COLO668 (cell line): ENCODE measurements around the gene EML2.
A peak's percentile ranks its signal among the peaks of the same experiment; 100 is the strongest.
"Not testable (repeated sequence)": the region's sequence is repeated elsewhere in the genome, so short reads cannot be mapped to it uniquely, and the experiment has no call there.

ENCODE experiments used
- DNase-seq: peaks from one replicate; lab custom pipeline; 2025; ENCODE audit not compliant: unreplicated experiment; lab: John Stamatoyannopoulos, UW

Gene EML2

DNA sequence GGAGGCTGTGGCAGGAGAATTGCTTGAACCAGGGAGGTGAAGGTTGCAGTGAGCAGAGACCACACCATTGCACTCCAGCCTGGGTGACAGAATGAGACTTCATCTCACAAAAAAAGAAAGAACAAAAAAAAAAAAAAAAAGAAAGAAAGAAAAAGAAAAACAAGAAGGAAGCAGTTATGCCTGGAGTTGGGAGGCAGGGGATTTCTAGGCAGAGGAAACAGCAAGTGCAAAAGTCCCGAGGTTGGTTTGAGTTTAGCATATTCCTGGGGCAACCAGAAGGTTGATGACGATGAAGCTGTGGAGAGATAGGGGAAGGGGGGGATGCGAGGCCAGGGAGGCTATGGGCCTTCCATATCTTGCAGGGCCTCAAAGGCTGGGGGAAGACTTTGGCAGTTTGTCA lies 11.5 kb upstream of the EML2 start:
- no peak for DNase-seq

DNA sequence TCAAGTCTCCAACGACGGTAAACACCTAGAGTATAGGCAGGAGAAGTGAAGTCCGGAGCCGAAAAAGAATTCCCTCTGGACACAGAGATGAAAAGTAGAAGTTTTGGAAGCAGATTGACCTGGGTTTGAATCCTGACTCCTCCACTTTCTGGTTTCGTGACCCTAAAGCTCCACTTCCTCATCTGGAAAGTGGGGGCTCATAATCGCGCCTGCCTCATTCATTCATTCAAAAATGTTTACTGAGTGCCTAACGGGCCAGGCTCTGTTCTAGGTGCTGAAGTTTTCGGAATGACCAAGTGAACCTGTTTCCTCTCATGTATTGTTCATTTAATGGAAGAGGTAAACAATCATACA lies 7.1 kb upstream of the EML2 start:
- DNase-seq, result no peak

DNA sequence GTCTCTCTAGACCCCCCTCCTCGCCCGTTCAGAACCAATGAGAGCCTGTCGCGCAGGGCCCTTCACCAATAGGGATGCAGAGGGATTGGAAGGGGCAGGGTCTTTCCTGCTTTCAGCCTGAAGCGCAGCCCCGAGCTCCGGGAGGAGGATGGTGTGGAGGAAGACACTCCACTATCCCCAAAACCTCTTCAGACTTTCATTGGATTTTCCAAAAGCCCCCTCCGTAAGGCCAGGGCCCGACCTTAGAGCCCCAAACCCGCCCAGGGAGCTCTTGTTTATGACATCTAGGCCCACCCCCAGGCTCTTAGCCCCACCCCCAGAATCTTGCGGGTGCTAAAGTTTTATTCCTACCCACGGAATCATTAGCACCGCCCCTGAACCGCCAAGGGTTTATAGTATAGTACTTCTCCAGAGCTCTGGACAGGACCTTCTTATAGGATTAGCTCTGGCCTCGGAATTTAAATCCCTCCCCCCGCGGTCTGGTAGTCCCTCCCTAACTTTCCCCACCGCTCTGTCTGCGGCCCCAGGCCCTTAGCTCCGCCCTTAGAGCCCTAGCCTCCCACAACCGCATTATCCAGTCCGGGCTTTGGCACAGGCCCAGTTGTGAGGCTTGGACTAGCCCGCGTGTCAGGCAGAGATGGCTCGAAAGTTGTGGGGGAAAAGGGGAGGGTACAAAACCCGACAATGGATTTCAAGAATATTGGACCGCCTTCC lies 6.6 kb upstream of the EML2 start:
- peak; percentile 45 for DNase-seq

DNA sequence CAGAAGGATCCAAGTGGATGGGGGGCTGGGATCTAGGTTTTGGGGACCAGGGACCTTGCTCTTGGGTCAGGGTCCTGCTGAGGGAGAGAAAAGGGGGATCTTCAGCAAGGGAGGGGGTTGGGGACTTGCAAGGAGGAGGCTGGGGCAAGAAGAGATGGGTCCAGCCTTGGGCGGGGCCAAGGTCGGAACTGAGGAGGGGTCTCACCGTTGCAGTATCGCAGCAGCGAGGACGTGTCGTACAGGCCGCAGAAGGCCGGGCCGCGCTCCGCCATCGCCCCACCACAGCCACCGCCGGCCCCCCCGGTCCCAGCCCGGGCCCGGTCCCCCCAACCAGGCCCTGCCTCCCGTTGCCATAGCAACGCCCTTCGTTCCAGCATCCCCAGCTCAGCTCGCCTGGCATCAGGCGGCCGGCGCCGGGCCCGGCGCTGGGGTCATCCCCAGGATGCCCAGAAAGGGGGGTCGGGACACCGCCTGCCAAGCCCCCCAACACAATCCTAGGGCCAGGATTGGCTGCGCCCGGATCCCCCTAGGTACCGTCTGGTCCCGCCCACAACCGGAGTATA lies 6.0 kb upstream of the EML2 start:
- DNase-seq, result no peak

DNA sequence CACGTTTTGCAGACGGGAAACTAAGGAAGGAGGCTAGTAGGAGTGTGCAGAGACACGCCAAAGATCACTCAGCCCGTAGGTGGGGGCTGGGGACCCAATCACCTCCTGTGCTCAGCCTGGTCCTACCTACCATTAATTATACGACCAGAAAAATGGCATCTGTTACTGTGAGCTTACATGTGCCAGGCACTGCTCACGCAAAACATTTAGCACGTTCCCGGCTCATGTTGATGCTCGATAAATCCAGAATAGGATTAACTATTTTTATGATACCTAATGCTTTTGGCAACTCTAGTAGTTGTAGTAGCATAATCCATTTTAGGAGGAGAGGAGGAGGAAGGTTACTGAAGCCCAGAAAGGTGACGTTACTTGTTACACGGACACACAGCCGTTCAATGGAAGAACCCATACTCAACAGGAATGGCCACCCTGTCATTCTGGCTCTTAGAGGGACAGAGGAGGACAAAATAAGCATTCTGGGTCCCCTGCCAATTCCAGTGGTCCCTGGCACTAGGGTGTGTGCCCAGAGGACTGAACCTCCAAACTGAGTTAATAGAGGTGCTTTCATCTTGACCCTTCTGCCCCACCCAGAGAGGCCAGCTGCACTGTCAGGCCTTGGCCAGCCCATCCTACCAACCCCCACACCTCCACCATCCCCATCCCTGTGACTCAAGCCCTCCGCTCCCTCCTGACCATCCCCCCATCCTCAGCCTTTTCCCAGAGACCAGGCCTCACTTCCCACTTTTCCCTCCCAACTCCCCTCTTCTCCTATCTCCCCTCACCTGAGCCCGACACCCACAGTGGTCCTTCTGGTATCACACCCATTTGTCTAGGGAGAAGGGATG lies 5.0 kb upstream of the EML2 start:
- DNase-seq, result no peak

DNA sequence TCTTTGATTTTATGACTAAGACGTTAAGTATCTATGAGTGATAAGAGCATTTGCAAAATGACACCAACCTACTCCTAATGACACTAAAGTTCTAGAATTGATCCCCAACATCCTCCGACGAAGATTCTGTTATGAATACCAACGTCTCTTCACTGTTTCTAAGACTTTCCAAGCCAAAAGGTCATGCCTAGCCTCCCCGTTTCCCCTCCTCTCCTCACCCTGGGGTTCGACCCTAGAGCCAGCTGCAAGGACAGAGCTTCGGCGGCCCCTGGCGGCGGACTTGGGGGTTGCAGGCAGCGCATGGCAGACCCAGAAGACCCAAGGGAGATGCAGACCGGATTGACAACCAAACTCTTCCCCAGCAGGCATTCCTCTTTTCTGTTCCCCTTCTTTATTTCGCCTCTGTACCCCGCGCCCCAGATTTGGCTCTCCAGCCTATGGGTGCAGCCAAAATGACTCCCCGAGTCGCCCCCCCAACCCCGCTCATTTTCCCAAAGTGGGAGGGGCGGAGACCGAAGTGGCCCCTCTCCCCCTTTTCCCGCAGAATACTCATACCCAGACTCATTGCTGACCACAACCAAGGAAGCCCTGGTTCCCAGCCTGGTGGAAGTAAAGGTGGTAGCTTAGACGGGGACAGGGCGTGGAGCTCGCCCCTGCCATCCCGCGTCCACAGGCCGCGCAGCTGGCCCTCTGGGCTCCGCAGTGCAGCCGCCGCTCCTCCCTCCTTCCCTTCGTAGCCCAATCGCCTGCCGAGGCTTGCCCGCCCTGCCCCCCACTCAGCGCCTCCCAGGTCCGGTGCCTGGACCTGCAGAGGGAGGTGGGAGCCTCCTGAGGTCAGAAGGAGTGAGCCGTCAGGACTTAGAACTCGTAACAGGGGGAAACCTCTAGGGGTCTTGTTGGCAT lies 4.1 kb upstream of the EML2 start:
- peak; percentile 79 for DNase-seq

DNA sequence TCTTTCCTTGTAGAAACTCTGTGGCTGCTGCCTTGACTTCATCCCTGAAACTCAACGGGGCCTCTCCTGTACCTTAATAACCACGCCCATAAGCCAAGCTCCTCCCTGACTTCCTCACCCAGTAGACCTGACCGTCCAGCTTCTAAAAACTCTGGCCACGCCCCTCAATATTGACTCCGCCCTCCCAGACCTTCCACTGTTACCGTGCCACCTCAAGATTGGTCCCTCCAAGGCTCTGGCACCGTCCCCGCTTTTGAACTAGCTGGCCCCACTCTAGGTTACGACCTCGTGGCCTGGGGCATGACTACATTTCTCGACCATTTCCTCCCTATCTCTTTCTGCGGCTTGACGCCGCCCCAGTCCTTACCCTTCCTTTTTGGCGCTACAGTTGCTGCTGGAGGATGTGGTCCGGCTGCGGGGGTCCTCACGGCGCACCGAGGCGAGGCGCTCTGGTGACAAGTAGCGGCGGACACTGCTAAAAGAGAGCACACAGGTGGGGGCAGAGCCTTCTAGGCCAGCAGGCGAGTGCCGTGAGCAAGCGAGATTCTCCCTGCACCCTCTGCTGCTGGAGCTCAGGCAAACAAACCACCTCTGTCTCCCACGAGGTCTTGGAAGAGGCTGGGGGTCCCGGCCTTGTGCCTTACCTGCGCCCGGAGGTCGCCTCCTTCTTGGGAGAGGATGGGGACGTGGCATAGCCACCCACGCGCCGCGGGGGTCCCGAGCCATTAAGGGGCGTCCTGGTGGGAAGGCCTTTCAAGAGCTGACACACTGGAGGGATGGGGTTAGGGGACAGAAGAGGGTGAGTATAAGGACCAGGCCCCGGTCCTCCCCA lies 2.3 kb upstream of the EML2 start:
- peak; percentile 87 for DNase-seq

DNA sequence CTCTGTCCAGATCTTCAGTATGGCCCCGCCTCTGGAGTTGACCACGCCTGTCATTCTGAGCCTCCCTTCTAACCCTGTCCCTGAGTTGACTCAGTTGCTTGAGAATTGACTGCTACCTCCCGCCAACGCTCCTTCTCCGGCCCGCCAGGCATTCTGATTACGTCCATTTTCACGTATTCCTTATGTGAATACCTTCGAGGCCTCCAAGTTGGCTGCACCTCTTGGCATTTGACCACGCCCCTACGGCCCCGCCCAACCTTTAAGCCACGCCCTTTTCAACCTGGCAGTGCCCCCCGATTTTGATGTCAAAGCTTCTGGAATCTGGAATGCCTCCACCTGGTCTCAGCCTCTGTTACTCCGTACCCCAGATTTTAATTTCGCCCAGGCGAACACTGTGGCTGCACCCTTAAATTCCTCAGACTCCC lies 1.7 kb upstream of the EML2 start:
- no peak for DNase-seq

DNA sequence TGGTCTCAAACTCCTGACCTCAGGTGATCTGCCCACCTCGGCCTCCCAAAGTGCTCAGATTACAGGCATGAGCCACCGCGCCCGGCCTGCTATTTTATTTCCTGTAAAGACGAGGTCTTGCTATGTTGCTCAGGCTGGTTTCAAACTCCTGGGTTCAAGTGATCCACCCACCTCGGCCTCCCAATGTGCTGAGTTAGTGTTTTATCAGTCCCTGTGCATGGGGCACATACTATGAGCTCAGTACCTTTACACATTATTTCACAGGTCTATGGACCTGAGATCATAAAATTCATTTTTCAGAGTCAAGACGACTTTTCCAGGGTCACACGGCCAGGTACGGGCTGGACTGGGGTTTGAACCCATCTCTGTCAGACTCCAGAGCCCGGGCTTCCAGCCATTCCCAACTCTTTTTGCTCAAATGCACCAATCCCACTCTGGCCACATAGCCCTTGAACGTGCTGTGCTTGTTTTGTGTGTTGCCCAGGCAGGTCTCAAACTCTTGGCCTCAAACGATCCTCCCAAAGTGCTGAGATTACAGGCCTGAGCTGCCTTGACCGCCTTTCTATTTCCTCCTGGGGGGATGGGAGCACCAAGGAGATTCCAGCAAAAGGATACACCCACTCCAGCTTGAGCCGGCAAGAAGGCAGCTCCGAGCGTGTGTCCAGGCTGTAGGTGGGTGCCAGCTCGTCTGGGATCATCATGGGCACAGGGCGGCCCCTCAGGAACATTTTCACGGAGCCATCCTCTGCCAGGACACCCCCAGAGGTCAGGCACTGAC lies 1.1 kb downstream of the EML2 start:
- DNase-seq, result no peak

DNA sequence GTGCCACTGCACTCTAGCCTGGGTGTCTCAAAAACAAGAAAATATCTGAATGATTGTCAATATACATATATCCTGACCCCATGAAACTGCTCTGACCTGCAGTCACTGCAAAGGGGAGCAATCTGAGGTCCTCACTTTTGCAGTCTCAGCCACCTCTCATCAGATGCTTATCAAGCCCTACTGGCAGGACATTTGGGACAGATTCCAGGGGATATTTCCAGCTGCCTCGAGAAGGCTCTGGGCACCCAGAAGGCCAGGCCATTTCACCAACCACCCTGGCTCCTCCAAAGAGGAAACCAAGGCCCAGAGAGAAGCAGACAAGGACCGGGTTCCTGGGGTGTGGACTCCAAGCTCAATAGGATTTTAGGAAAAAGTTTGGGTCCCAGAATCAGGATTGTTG lies 2.3 kb downstream of the EML2 start:
- DNase-seq, result no peak

DNA sequence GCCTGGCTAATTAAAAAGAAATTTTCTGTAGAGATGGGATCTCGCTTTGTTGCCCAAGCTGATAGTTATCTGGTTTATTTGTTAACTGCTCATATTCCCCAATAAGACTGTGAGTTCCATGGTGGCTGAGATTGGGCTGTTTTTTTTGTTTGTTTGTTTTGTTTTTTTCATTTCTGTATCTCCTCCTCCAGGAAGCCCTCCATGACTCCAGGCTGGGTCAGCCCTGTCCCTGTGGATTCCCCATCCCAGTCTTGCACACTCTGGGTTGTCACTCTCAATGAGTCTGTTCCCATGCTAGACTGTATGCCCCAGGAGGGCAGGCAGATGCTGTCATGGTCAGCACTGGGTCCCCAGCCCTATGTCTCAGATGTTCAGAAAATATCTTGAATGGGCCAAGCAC lies 2.9 kb downstream of the EML2 start:
- no peak for DNase-seq

DNA sequence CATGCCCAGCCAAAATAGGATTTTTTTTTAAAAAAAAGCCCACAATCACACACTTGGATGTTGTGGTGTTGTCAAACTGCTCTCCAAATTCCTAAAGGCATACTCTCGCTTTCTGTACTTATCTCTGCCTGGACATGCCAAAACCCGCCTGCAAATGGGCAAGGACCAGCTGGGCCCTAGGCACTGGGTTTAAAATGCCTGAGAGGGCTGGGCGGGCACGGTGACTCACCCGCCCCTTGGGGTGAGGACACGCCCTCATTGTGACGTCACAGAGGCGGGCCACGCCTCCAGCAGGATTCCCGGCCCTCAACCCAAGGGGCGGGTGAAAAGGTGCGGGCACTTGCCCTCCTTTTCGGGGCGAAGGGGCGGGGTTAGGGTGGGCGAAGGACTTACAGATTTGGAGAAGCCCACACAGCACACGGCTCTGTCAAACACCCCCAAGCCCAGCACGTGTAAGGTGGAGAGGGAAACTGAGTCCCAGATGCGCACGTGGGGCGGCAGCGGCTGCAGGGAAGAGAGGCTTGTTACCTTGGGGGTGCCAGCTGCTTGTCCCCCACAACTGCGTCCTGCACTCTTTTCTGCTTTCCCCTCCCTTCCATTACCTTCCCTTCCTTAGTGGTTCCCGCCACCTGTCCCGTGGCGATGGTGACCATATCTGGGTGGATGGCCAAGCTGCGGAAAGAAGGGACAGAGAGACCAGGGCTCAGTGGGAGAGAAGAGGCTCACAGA lies 6.6 kb downstream of the EML2 start:
- DNase-seq, result peak; percentile 62

DNA sequence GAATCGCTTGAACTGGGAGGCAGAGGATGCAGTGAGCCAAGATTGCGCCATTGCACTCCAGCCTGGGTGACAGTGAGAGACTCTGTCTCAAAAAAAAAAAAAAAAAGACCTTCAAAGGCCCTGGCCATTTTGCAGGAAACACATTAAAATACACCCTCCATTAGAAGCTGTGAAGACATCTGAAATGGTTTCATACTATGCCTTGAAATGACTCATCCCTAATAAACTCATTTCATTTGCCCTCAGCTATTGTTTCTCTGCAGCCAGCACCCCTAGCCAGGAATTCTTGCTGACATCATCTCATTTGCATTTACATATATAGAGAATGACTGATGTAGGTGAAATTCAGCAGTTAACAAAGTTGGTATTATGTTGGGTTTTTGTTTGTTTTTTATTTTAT lies 8.7 kb downstream of the EML2 start:
- no peak for DNase-seq

DNA sequence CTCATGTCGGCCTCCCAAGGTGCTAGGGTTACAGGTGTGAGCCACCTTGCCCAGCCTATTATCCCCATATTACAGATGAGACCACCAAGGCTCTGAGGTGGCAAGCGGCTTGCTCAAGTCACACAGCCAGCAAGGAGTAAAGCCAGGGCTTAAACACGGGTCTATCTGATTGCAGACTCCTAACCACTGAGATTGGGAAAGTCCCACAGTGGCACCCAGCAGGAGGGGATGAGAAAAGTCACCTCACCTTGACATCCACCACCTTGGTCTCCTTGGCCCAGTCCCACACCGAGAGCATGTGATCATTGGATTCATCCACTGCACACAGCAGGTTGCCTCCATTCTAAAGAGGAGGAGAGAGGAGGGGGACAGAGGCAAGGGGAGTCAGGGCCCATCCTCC lies 9.5 kb downstream of the EML2 start:
- DNase-seq, result no peak

DNA sequence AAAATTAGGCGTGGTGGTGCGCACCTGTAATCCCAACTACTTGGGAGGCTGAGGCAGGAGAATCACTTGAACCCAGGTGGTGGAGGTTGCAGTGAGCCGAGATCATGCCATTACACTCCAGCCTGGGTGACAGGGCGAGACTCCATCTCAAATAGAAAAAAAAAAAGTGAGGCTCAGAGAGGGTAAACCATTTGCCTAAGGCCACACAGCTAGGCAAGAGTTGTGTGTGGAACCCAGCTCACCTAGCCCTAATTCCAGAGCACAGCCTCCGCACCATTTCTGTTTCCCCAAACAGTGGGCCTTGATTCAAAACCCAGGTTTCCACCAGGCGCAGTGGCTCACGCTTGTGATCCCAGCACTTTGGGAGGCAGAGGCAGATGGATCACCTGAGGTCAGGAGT lies 11.0 kb downstream of the EML2 start:
- not testable (repeated sequence) for DNase-seq

DNA sequence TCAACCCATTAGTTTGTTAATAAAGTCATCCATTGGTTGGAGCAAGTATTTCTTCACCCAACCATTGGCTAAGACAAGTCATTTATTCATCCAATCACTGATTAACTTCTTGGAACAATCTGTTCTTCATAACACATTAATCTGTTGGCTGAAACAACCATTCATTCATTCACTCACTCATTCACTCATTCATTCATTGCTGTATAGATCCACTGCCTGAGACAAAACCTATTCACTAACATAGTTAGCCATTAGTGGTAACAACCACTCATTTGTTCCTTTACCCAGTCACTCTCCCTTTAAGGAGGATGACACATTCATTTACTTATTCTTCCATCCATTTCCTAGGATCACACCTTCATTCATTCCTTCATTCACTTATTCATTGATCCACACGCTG lies 15.2 kb downstream of the EML2 start:
- DNase-seq, result no peak

DNA sequence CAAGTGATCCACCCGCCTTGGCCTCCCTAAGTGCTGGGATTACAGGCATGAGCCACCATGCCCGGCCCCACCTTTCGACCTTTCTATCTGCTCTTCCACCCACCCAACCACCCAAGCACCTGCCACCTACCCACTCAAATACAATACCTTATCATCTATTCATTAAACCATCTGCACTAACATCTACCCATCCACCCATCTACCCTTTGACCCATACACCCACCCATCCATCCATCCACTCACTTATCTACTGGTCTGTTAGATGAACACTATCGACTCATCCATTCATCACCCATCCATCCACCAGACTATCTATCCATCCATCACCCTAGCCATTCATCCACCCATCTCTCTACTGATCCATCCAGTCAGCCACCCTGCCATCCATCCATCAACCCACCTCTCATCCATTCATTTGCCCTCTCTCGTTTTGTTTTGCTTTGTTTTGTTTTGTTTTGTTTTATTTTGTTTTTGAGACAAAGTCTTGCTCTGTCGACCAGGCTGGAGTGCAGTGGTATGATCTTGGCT lies 17.2 kb downstream of the EML2 start:
- DNase-seq, result no peak

DNA sequence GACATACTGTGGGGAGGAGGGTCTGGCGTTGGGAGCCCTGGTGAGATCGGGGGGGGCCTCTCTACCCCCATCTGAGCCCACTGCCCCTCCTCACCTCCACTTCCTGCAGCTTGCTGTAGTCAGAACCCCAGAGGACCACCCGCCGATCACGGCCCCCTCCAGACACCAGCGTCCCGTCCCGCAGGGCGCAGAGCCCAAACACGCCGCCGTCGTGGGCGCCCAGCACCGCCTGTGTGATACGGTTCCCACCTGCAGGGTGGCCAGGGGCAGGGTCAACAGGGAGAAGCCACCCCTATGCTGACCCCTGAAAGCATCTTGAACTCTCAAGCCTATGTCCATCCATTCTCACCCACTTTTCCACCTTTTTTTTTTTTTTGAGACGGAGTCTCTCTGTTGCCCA lies 17.8 kb downstream of the EML2 start:
- no peak for DNase-seq

DNA sequence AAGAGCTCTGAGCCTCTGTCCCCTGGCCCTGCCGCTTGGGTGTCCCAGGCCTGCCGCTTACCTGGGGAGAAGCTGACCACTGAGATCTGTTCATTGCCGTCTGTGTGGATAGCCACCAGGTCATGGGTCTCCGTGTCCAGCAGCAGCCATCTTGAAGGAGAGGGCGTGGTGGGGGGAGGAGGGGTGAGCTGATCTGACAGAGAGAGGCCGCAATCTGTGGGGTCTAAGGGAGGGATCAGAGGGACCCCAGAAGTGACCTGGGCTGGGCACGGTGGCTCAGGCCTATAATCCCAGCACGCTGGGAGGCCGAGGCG lies 22.5 kb downstream of the EML2 start:
- no peak for DNase-seq
